OCI-LY7 (cell line): ENCODE measurements around the gene FIS1. TPM values are rescaled to one million over a fixed set of nuclear protein-coding genes. Genes with fewer than 3 reads are reported as not detected.

Experiments used
- BruUV-seq: library from RNA; stranded (reverse); fragments of 400-500 nt; replicated peaks from 2 replicates; lab custom pipeline; 2021; lab: Mats Ljungman, UMichigan
- CTCF ChIA-PET: fragments of 300-600 bp; sonication (Branson Sonifier 250); formaldehyde crosslinking; loops from one replicate; lab custom pipeline; 2022; ENCODE audit warnings: antibody characterized with exemption; ENCODE audit not compliant: unreplicated experiment; lab: Charles Lee
- POLR2A ChIA-PET: fragments of 300-600 bp; sonication (Branson Sonifier 250); formaldehyde crosslinking; loops from one replicate; lab custom pipeline; 2022; ENCODE audit warnings: antibody characterized with exemption; lab: Charles Lee
- DNase-seq: peaks from one replicate; pipeline ENCODE4 v3.0.0-alpha.2; 2015; ENCODE audit warnings: low spot score
- H2AFZ ChIP-seq: fragments of 200-600 bp; sonication (generic), shearing (Covaris generic); 2 replicates; pipeline ENCODE4 v1.6.1; 2014; ENCODE audit warnings: mild to moderate bottlenecking, antibody characterized with exemption, low read length, moderate library complexity
- H3K27ac ChIP-seq: fragments of 200-600 bp; sonication (generic); 2 replicates; pipeline ENCODE4 v1.5.1; 2014; ENCODE audit warnings: mixed run types, low read depth, mild to moderate bottlenecking, moderate library complexity, low read length, inconsistent platforms; ENCODE audit not compliant: poor library complexity, severe bottlenecking
- H3K36me3 ChIP-seq: fragments of 200-600 bp; sonication (generic); 2 replicates; pipeline ENCODE4 v1.6.1; 2014; ENCODE audit warnings: mild to moderate bottlenecking, antibody characterized with exemption, low read length, moderate library complexity, mixed read lengths; ENCODE audit not compliant: insufficient read depth
- H3K4me1 ChIP-seq: fragments of 200-600 bp; sonication (generic); 2 replicates; pipeline ENCODE4 v1.5.1; 2014; ENCODE audit warnings: mild to moderate bottlenecking, low read length; ENCODE audit not compliant: insufficient read depth, poor library complexity, severe bottlenecking
- H3K4me2 ChIP-seq: fragments of 200-600 bp; sonication (generic); 2 replicates; pipeline ENCODE4 v1.6.1; 2014; ENCODE audit warnings: mild to moderate bottlenecking, low read length
- H3K4me3 ChIP-seq: fragments of 200-600 bp; sonication (generic); 2 replicates; pipeline ENCODE4 v1.5.1; 2014; ENCODE audit warnings: mild to moderate bottlenecking, low read depth, low read length; ENCODE audit not compliant: poor library complexity, severe bottlenecking
- H3K79me2 ChIP-seq: fragments of 200-600 bp; sonication (generic); 2 replicates; pipeline ENCODE4 v1.6.1; 2016; ENCODE audit warnings: low read depth, mild to moderate bottlenecking, low read length, moderate library complexity, mixed read lengths; ENCODE audit not compliant: insufficient read depth
- H3K9me2 ChIP-seq: fragments of 200-600 bp; sonication (generic); 2 replicates; pipeline ENCODE4 v1.6.1; 2016; ENCODE audit warnings: mild to moderate bottlenecking, low read length, mixed read lengths; ENCODE audit not compliant: insufficient read depth
- H3K9me3 ChIP-seq: fragments of 200-600 bp; sonication (generic); 2 replicates; pipeline ENCODE4 v1.6.1; 2014; ENCODE audit warnings: mild to moderate bottlenecking, mixed run types, low read length, mixed read lengths
- H4K20me1 ChIP-seq: fragments of 200-600 bp; sonication (generic); 2 replicates; pipeline ENCODE4 v1.6.1; 2014; ENCODE audit warnings: mild to moderate bottlenecking, antibody characterized with exemption, low read length, moderate library complexity, mixed read lengths; ENCODE audit not compliant: insufficient read depth
- EZH2phosphoT487 ChIP-seq: fragments of 200-600 bp; sonication (generic); IDR thresholded peaks from 2 replicates; pipeline ENCODE4 v1.6.1; 2018; ENCODE audit warnings: low read depth, borderline replicate concordance, mild to moderate bottlenecking, mixed run types, antibody characterized with exemption, low read length, moderate library complexity, mixed read lengths
- intact Hi-C: fragments of 100-400 bp; cut with micrococcal nuclease; formaldehyde crosslinking; loops from one replicate; pipeline ENCODE4 v1.10.0; 2022; ENCODE audit not compliant: unreplicated experiment
- total RNA-seq, 2 experiments: library from RNA; depleted of rRNA in 1 of 2; stranded (reverse); fragments of >200 nt in 1 of 2; shearing (Covaris generic) in 1 of 2; gene quantifications; 2 replicates each; pipeline ENCODE4 v1.2.3, GENCODE V29; 2014 to 2022
- TF ChIP-seq, protein P1 (sequence below): fragments of 200-600 bp; sonication (generic); conservative IDR thresholded peaks from 2 replicates; pipeline ENCODE4 v1.5.1; 2014; ENCODE audit warnings: mild to moderate bottlenecking, antibody characterized with exemption, low read length, moderate library complexity, mixed read lengths

The FIS1 gene
- total RNA-seq, 2 experiments from 2014 or later = 92.7 to 102 TPM

GRCh38 chr7:101241443-101242349 lies 3.2 kb downstream of the FIS1 start:
- Histone ChIP-seq H3K4me2 (no peak overlapping the region), H2AFZ (no peak overlapping the region), H3K79me2 (peaks cover 25% of the 10 kb centered on the region; the same call in 1 of the 2 replicates), H3K27ac (no peak overlapping the region), H3K4me3 (no peak overlapping the region), H3K36me3 (peaks cover 47% of the 10 kb centered on the region; the same call in 1 of the 2 replicates), H3K4me1 (peaks cover 18% of the 10 kb centered on the region), H4K20me1 (no peaks in the 10 kb centered on the region), H3K9me2 (no peaks in the 10 kb centered on the region), H3K9me3 (no peaks in the 10 kb centered on the region)
- no TSS peak for BruUV-seq
- no peak for DNase-seq
- ChIA-PET POLR2A (interaction anchor here (0.6 to 0.7 kb wide), 2 partner anchors 367 to 545 kb away, joined by 3 to 5 read pairs; partner anchors contain the start of gene SRRT), CTCF (interaction anchor here (0.6 kb wide), 1 partner anchor 982 kb away, joined by 3 read pairs; no protein-coding TSS in a partner anchor)
- TF ChIP-seq, protein P1, sequence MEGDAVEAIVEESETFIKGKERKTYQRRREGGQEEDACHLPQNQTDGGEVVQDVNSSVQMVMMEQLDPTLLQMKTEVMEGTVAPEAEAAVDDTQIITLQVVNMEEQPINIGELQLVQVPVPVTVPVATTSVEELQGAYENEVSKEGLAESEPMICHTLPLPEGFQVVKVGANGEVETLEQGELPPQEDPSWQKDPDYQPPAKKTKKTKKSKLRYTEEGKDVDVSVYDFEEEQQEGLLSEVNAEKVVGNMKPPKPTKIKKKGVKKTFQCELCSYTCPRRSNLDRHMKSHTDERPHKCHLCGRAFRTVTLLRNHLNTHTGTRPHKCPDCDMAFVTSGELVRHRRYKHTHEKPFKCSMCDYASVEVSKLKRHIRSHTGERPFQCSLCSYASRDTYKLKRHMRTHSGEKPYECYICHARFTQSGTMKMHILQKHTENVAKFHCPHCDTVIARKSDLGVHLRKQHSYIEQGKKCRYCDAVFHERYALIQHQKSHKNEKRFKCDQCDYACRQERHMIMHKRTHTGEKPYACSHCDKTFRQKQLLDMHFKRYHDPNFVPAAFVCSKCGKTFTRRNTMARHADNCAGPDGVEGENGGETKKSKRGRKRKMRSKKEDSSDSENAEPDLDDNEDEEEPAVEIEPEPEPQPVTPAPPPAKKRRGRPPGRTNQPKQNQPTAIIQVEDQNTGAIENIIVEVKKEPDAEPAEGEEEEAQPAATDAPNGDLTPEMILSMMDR = no peak
- TF ChIP-seq EZH2phosphoT487 = no peak
- intact Hi-C loops = loop anchor here (5.0 kb wide), 1 partner anchor 41 kb away; no protein-coding TSS in a partner anchor

- no peaks in the 10 kb centered on the region for H3K9me3 ChIP-seq
- intact Hi-C loops = loop anchor here (5.0 kb wide), 1 partner anchor 41 kb away; no protein-coding TSS in a partner anchor
- H3K36me3 ChIP-seq = peaks cover 47% of the 10 kb centered on the region; the same call in 1 of the 2 replicates
- no peak overlapping the region for H2AFZ ChIP-seq
- peaks cover 23% of the 10 kb centered on the region; the same call in 1 of the 2 replicates for H3K79me2 ChIP-seq
- H3K4me2 ChIP-seq = no peak overlapping the region
- H4K20me1 ChIP-seq = no peaks in the 10 kb centered on the region
- no peak for DNase-seq
- no peak overlapping the region for H3K4me3 ChIP-seq
- BruUV-seq = no TSS peak
- no peaks in the 10 kb centered on the region for H3K9me2 ChIP-seq
- POLR2A ChIA-PET = interaction anchor here (0.7 kb wide), 1 partner anchor 366 kb away, joined by 5 read pairs; the partner anchor contains the start of gene SRRT
- H3K27ac ChIP-seq = no peak overlapping the region
- no peak for TF ChIP-seq EZH2phosphoT487
- TF ChIP-seq, protein P1 = no peak
- peaks cover 17% of the 10 kb centered on the region for H3K4me1 ChIP-seq
- CTCF ChIA-PET = no interaction called here
Observed at GRCh38 chr7:101241015-101241363, 3.9 kb downstream of the FIS1 start.
